ENCODE data around the gene C8A.
A peak's percentile ranks its signal among the peaks of the same experiment; 100 is the strongest.

The C8A gene

GRCh38 chr1:56816909-56817308, 37.7 kb upstream of the C8A start:
- no peak for TF ChIP-seq CTCF (IDR thresholded peaks at IDR 0.05)
- Mint-ChIP-seq H3K9me3 (peaks cover 30% of the 10 kb centered on the region), H3K36me3 (ENCODE audit: low read depth) (peaks cover 11% of the 10 kb centered on the region), H3K4me1 (peaks cover 56% of the 10 kb centered on the region), H3K27me3 (ENCODE audit: low read depth, poor library complexity) (peaks cover 17% of the 10 kb centered on the region), H3K27ac (no peak overlapping the region), H3K4me3 (no peak overlapping the region)
- no peak for DNase-seq

- Mint-ChIP-seq H3K27ac (peak overlapping the region; percentile 34), H3K4me1 (peaks cover 46% of the 10 kb centered on the region), H3K9me3 (peaks cover 28% of the 10 kb centered on the region), H3K36me3 (ENCODE audit: low read depth) (peaks cover 11% of the 10 kb centered on the region), H3K27me3 (ENCODE audit: low read depth, poor library complexity) (peaks cover 23% of the 10 kb centered on the region), H3K4me3 (no peak overlapping the region)
- TF ChIP-seq CTCF (IDR thresholded peaks at IDR 0.05) = no peak
- no peak for DNase-seq
Observed at GRCh38 chr1:56817716-56818463, 36.7 kb upstream of the C8A start.

- H3K36me3 Mint-ChIP-seq (ENCODE audit: low read depth) = peaks cover 6% of the 10 kb centered on the region
- H3K4me1 Mint-ChIP-seq = peaks cover 41% of the 10 kb centered on the region
- DNase-seq = peak; percentile 18
- TF ChIP-seq CTCF (IDR thresholded peaks at IDR 0.05) = no peak
- peaks cover 21% of the 10 kb centered on the region for H3K27me3 Mint-ChIP-seq (ENCODE audit: low read depth, poor library complexity)
- H3K4me3 Mint-ChIP-seq = no peak within 1 kb of the TSS
- H3K27ac Mint-ChIP-seq = peak within 1 kb of the TSS; percentile 49
- peaks cover 14% of the 10 kb centered on the region for H3K9me3 Mint-ChIP-seq
Observed at GRCh38 chr1:56819387-56819899, 35.2 kb upstream of the C8A start, which contains the start of gene FYB2. TSS of gene FYB2 (minus strand) at chr1:56819404. CDS start at chr1:56819290, 114 bp downstream.

- Mint-ChIP-seq H3K9me3 (no peaks in the 10 kb centered on the region), H3K27me3 (ENCODE audit: low read depth, poor library complexity) (peaks cover 28% of the 10 kb centered on the region), H3K4me1 (peaks cover 41% of the 10 kb centered on the region), H3K36me3 (ENCODE audit: low read depth) (no peaks in the 10 kb centered on the region), H3K27ac (no peak overlapping the region), H3K4me3 (no peak overlapping the region)
- peak; percentile 95 for DNase-seq
- TF ChIP-seq CTCF (IDR thresholded peaks at IDR 0.05) = peak; percentile 96
Observed at GRCh38 chr1:56820755-56821461, 33.7 kb upstream of the C8A start.

- H3K36me3 Mint-ChIP-seq (ENCODE audit: low read depth) = no peaks in the 10 kb centered on the region
- no peak for DNase-seq
- H3K27me3 Mint-ChIP-seq (ENCODE audit: low read depth, poor library complexity) = peaks cover 28% of the 10 kb centered on the region
- no peak overlapping the region for H3K27ac Mint-ChIP-seq
- no peak overlapping the region for H3K4me3 Mint-ChIP-seq
- no peak for TF ChIP-seq CTCF (IDR thresholded peaks at IDR 0.05)
- peaks cover 39% of the 10 kb centered on the region for H3K4me1 Mint-ChIP-seq
- H3K9me3 Mint-ChIP-seq = no peaks in the 10 kb centered on the region
Observed at GRCh38 chr1:56821462-56821797, 33.2 kb upstream of the C8A start.

Data from nephron progenitor cell (in vitro differentiated cells).